SK-N-SH (cell line): Measurements from ENCODE around the gene IDH3A.

Experiments used
- CHD2 ChIP-seq: fragments of 150-350 bp; IDR thresholded peaks from 2 replicates; pipeline ENCODE4 v1.6.1; 2018; ENCODE audit warnings: low read length; ENCODE audit not compliant: partially characterized antibody
- EP300 ChIP-seq, 2 experiments: IDR thresholded peaks; 2 replicates each; pipeline versions ENCODE4 v1.4.0 to v1.6.1; 2012; ENCODE audit warnings: borderline replicate concordance in 1 of 2, low read depth in 1 of 2, low read length in 1 of 2
- FOXJ3 ChIP-seq: sonication (generic); formaldehyde crosslinking; IDR thresholded peaks from 2 replicates; pipeline ENCODE4 v1.5.1; 2020; ENCODE audit warnings: mild to moderate bottlenecking, missing genetic modification reagents
- FOXM1 ChIP-seq: IDR thresholded peaks from 2 replicates; pipeline ENCODE4 v1.4.0; 2012; ENCODE audit warnings: low read depth, mild to moderate bottlenecking
- GABPA ChIP-seq: IDR thresholded peaks from 2 replicates; pipeline ENCODE4 v1.4.0; 2012; ENCODE audit warnings: low read depth, mild to moderate bottlenecking
- POLR2AphosphoS5 ChIP-seq: IDR thresholded peaks from 2 replicates; pipeline ENCODE4 v1.6.1; 2012; ENCODE audit warnings: low read depth, low read length
- RAD21 ChIP-seq: IDR thresholded peaks from 2 replicates; pipeline ENCODE4 v1.6.1; 2012; ENCODE audit warnings: mild to moderate bottlenecking, low read length
- REST ChIP-seq: IDR thresholded peaks from 2 replicates; pipeline ENCODE4 v1.6.1; 2012; ENCODE audit warnings: mild to moderate bottlenecking, low read depth, low read length, moderate library complexity
- RFX5 ChIP-seq: IDR thresholded peaks from 2 replicates; pipeline ENCODE4 v1.6.1; 2012; ENCODE audit warnings: mild to moderate bottlenecking, improper control_type of control experiment, low read length
- TCF12 ChIP-seq: IDR thresholded peaks from 2 replicates; pipeline ENCODE4 v1.4.0; 2012
- YY1 ChIP-seq: IDR thresholded peaks from 2 replicates; pipeline ENCODE4 v1.4.0; 2012; ENCODE audit warnings: low read depth, mild to moderate bottlenecking
- TF ChIP-seq, protein P1 (sequence below): fragments of 200-600 bp; sonication (generic); IDR thresholded peaks from 2 replicates; pipeline ENCODE4 v1.6.1; 2017; ENCODE audit warnings: antibody characterized with exemption, mild to moderate bottlenecking, moderate library complexity
- TF ChIP-seq, protein P2 (sequence below): fragments of 150-350 bp; IDR thresholded peaks from 2 replicates; pipeline ENCODE4 v1.6.1; 2017; ENCODE audit warnings: antibody characterized with exemption, low read length, low read depth, borderline replicate concordance

DNA sequence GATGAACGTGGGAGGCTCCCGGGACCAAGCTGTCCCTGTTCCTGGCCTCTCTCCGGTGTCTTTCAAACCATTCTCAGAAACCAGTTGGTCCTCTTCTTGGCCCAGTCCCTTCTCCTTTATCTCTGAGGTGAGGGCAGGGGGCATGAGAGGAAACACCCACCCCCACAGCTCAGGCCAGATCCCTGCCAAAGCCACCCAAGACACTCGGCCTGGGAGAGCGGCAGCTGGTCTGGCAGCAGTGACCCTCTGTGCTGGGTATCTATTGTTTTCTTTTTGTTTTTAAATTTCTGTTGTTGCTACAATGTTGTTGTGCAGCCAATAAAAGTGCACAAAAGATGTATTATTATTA, 57.9 kb downstream of the IDH3A start:
- TF ChIP-seq, protein P1, sequence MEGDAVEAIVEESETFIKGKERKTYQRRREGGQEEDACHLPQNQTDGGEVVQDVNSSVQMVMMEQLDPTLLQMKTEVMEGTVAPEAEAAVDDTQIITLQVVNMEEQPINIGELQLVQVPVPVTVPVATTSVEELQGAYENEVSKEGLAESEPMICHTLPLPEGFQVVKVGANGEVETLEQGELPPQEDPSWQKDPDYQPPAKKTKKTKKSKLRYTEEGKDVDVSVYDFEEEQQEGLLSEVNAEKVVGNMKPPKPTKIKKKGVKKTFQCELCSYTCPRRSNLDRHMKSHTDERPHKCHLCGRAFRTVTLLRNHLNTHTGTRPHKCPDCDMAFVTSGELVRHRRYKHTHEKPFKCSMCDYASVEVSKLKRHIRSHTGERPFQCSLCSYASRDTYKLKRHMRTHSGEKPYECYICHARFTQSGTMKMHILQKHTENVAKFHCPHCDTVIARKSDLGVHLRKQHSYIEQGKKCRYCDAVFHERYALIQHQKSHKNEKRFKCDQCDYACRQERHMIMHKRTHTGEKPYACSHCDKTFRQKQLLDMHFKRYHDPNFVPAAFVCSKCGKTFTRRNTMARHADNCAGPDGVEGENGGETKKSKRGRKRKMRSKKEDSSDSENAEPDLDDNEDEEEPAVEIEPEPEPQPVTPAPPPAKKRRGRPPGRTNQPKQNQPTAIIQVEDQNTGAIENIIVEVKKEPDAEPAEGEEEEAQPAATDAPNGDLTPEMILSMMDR, result no peak
- TF ChIP-seq REST, result no peak
- no peak for TF ChIP-seq GABPA
- TF ChIP-seq TCF12, result no peak
- TF ChIP-seq POLR2AphosphoS5, result no peak
- no peak for TF ChIP-seq FOXJ3
- TF ChIP-seq FOXM1, result no peak
- TF ChIP-seq, protein P2, sequence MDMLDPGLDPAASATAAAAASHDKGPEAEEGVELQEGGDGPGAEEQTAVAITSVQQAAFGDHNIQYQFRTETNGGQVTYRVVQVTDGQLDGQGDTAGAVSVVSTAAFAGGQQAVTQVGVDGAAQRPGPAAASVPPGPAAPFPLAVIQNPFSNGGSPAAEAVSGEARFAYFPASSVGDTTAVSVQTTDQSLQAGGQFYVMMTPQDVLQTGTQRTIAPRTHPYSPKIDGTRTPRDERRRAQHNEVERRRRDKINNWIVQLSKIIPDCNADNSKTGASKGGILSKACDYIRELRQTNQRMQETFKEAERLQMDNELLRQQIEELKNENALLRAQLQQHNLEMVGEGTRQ, result no peak
- TF ChIP-seq RFX5, result no peak
- no peak for TF ChIP-seq YY1
- TF ChIP-seq RAD21, result no peak
- TF ChIP-seq EP300 (IDR thresholded peaks at IDR 0.05; ENCODE audit: borderline replicate concordance in 1 of 2, low read depth in 1 of 2, low read length in 1 of 2), result no peak
- TF ChIP-seq CHD2, result no peak
